ENCODE measurements around the gene C3. TPM values are rescaled to one million over a fixed set of nuclear protein-coding genes. Genes with fewer than 3 reads are reported as not detected.

Gene C3
- total RNA-seq, 4 donors from 2014 or later: 28.8 to 155 (median 79.6) TPM

DNA sequence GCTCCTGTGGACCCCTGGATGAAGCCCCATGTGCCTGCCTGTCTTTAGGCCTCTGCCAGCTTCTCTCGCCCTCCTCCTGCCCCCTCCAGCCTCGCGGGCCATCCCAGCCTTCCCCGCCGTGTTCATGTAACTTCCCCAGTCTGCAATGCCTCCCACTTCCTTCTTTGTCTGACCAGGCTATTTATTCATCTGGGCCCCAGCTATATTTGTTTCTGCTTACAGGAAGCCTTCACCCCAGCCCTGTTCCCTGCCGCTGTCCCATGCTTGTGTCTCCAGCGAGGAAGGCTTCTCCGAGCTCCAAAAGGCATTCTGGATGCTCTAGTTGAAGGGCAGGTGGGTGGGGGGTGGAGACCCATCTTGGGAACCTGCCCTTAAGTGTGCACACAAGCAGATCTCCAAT lies 7.9 kb upstream of the C3 start:
- no peak overlapping the region for H3K4me3 ChIP-seq (ENCODE audit: low read depth, poor library complexity, severe bottlenecking)
- intact Hi-C loops (cut with DNase I; ENCODE audit: low total_unique reads): no loop called here
- WGBS, 2 donors: 42 to 54% methylated on average over 8 of the region's 8 CpGs

DNA sequence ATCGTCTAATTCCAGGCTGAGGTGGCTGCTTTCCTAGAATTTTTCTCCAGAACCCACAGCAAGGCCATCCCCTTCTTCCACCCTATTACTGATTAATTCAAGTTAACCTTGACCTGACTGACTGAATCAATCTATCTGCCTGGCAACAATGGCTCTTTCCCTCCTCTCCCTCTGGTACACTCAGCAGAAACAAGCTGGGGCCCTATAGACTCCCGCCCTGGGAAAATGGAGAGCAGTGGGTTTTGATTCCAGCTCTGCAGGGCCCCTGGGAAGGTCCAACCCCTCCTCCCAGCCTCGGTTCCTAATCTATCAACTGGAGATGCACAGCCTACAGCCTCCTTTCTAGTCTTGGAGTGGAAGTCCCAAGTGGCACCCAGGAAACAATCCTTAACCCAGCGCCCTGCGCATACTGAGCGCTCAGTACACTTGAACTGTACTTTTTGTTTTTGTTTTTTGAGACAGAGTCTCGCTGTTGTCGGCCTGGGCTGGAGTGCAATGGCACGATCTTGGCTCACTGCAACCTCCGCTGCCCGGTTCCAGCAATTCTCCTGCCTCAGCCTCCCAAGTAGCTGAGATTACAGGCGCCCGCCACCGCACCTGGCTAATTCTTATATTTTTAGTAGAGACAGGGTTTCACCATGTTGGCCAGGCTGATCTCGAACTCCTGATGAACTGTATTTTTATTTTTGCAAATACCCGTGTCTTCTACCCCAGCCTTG lies 5.2 kb upstream of the C3 start:
- DNase-seq (ENCODE audit: low spot score in 2 of 2): no peak
- TF ChIP-seq, protein P1, sequence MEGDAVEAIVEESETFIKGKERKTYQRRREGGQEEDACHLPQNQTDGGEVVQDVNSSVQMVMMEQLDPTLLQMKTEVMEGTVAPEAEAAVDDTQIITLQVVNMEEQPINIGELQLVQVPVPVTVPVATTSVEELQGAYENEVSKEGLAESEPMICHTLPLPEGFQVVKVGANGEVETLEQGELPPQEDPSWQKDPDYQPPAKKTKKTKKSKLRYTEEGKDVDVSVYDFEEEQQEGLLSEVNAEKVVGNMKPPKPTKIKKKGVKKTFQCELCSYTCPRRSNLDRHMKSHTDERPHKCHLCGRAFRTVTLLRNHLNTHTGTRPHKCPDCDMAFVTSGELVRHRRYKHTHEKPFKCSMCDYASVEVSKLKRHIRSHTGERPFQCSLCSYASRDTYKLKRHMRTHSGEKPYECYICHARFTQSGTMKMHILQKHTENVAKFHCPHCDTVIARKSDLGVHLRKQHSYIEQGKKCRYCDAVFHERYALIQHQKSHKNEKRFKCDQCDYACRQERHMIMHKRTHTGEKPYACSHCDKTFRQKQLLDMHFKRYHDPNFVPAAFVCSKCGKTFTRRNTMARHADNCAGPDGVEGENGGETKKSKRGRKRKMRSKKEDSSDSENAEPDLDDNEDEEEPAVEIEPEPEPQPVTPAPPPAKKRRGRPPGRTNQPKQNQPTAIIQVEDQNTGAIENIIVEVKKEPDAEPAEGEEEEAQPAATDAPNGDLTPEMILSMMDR (IDR thresholded peaks at IDR 0.05): no peak
- TF ChIP-seq POLR2A (IDR thresholded peaks at IDR 0.05): no peak
- WGBS, 2 donors: 87 to 89% methylated on average over 16 of the region's 16 CpGs
- intact Hi-C loops (cut with DNase I; ENCODE audit: low total_unique reads): no loop called here
- no peak overlapping the region for H3K4me3 ChIP-seq (ENCODE audit: low read depth, poor library complexity, severe bottlenecking)

More for the DNA sequence above, 7.9 kb upstream of the C3 start:
- no peak for TF ChIP-seq POLR2A (IDR thresholded peaks at IDR 0.05)
- TF ChIP-seq, protein P1 (IDR thresholded peaks at IDR 0.05): no peak
- DNase-seq (ENCODE audit: low spot score in 2 of 2): no peak

DNA sequence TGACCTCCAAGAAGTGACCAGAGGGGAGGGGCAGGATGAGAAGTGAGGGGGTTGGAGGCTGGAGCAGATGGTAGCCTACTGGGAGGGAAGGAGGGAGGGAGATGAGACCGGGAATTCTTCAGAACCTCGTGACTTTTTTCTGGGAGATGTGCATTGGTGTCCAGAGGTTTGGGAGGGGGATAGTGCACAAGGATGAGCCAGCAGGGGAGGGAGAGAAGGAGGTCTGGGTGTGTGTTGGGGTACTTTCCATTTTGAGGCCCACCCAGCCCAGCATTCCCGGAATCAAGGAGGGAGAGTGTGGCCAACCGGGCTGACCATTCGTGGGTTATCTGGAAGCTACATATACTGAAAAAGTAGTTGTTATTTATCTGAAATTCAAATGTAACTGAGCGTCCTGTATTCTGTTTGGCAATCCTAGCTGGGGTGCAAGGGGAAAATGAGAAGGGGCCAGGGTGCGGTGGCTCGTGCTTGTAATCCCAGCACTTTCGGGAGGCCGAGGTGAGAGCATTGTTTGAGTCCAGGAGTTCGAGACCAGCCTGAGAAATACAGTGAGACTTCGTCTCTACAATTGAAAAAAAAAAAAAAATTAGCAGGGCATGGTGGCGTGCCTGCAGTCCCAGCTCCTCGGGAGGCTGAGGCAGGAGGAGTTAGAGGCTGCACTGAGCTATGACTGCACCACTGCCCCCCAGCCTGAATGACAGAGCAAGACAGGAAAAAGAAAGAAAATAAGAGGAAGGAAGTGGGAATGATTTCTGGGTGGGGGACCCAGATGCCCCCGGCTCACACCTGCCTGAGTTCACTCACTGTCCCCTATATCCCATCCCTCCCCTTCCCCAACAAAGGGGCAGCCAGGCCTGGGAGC lies 4.4 kb upstream of the C3 start:
- intact Hi-C loops (cut with DNase I; ENCODE audit: low total_unique reads): no loop called here
- no peak overlapping the region for H3K4me3 ChIP-seq (ENCODE audit: low read depth, poor library complexity, severe bottlenecking)
- TF ChIP-seq POLR2A (IDR thresholded peaks at IDR 0.05): no peak
- TF ChIP-seq, protein P1 (IDR thresholded peaks at IDR 0.05): no peak
- 71% methylated on average over 15 of the region's 15 CpGs for WGBS, 2 donors
- DNase-seq (ENCODE audit: low spot score in 2 of 2): no peak

DNA sequence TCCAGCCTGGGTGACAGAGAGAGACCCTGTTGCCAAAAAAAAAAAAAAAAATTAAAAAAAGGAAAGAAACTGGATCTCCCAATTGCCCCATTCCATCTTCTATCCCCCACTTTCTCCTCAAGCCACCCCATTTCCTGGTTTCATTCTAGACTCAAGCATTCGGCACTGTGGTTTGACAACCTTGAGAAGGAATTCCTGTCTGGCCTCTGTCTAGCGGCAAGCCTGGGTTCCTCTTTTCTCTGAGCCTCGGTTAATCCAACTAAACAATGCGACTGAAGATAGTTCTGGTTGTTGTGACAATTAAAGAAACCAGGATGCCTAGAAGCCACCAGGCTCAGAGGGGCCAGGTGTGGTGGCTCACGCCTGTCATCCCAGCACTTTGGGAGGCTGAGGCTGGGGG lies 3.3 kb upstream of the C3 start:
- intact Hi-C loops (cut with DNase I; ENCODE audit: low total_unique reads): no loop called here
- WGBS, 2 donors: 54 to 62% methylated on average over 5 of the region's 5 CpGs
- no peak for TF ChIP-seq POLR2A (IDR thresholded peaks at IDR 0.05)
- TF ChIP-seq, protein P1 (IDR thresholded peaks at IDR 0.05): no peak
- no peak for DNase-seq (ENCODE audit: low spot score in 2 of 2)
- H3K4me3 ChIP-seq (ENCODE audit: low read depth, poor library complexity, severe bottlenecking): no peak overlapping the region

DNA sequence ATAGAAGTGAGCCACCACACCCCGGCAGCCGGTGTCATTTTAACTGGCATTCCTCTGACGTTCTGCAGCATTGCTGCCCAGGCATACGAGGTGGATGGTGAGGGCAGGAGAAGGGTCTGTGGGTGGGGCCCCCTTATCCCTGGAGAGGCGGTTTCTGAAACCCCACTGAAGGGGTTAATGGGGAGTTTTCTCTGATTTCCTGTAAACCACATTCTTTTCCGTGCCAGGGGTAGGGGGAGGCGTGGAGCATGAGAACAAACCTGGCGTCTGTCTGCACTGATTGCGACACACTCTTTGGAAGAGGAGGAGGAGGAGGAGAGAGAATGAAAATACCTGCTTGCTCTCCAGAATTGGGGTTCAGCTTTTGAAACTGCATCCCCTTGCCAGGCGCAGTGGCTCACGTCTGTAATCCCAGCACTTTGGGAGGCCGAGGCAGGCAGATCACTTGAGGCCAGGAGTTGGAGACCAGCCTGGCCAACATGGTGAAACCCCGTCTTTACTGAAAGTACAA lies 2.7 kb upstream of the C3 start:
- no peak for TF ChIP-seq POLR2A (IDR thresholded peaks at IDR 0.05)
- TF ChIP-seq, protein P1 (IDR thresholded peaks at IDR 0.05): no peak
- peak in 1 of 2 donors; percentile 51 for DNase-seq (ENCODE audit: low spot score in 2 of 2)
- no peak overlapping the region for H3K4me3 ChIP-seq (ENCODE audit: low read depth, poor library complexity, severe bottlenecking)
- intact Hi-C loops (cut with DNase I; ENCODE audit: low total_unique reads): no loop called here
- 11% methylated on average over 13 of the region's 13 CpGs for WGBS, 2 donors
